T-helper 2 cell treated with Interferon-gamma antibody and Interleukin-4, amounts not matched to agents 5 μg/mL and 100 μg/mL, for 36 hours (primary cell): ENCODE measurements around the gene LCMT1.

ENCODE experiments used
- DNase-seq: peaks from one replicate; pipeline ENCODE4 v3.0.0; 2021; ENCODE audit warnings: low spot score
- H3K27ac Mint-ChIP-seq: one replicate; pipeline ENCODE4 v1.8.0; 2021; ENCODE audit warnings: mild to moderate bottlenecking, mixed read lengths
- H3K27me3 Mint-ChIP-seq: one replicate; pipeline ENCODE4 v1.8.0; 2021; ENCODE audit warnings: low read depth, mixed read lengths
- H3K36me3 Mint-ChIP-seq: one replicate; pipeline ENCODE4 v1.8.0; 2021; ENCODE audit warnings: low read depth, mixed read lengths
- H3K4me1 Mint-ChIP-seq: one replicate; pipeline ENCODE4 v1.8.0; 2021; ENCODE audit warnings: low read depth, mixed read lengths
- H3K4me3 Mint-ChIP-seq: one replicate; pipeline ENCODE4 v1.8.0; 2022; ENCODE audit warnings: mild to moderate bottlenecking, moderate library complexity, mixed read lengths
- H3K9me3 Mint-ChIP-seq: one replicate; pipeline ENCODE4 v1.8.0; 2021; ENCODE audit warnings: mixed read lengths

LCMT1 gene

GRCh38 chr16:25217112-25217511 lies 105.6 kb downstream of the LCMT1 start:
- Mint-ChIP-seq H3K4me1 (no peaks in the 10 kb centered on the region), H3K9me3 (no peaks in the 10 kb centered on the region), H3K36me3 (no peaks in the 10 kb centered on the region), H3K4me3 (no peak overlapping the region), H3K27ac (no peak overlapping the region), H3K27me3 (no peaks in the 10 kb centered on the region)
- no peak for DNase-seq

DNA sequence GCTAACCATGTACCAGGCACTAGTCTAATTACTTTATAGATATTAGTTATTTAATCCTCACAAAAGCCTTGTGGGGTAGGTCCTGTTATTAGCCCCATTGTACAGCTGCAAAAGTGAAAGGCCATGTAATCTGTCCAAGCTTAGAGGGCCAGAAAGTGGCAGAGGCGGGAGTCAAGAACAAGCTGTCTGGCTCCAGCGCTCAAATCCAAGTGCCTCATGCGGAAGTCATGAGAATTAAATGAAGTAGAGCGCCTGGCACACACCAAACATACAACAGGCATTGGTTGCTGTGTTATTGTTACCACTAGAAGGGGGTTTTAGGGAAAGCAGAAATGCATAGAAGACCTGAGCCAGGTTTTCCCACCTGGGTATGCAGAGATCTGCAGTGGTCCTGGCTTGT lies 106.4 kb downstream of the LCMT1 start:
- Mint-ChIP-seq H3K9me3 (no peaks in the 10 kb centered on the region), H3K27ac (no peak overlapping the region), H3K4me3 (no peak overlapping the region), H3K4me1 (no peaks in the 10 kb centered on the region), H3K27me3 (no peaks in the 10 kb centered on the region), H3K36me3 (no peaks in the 10 kb centered on the region)
- no peak for DNase-seq

- Mint-ChIP-seq H3K9me3 (no peaks in the 10 kb centered on the region), H3K36me3 (no peaks in the 10 kb centered on the region), H3K4me3 (no peak overlapping the region), H3K27ac (no peak overlapping the region), H3K4me1 (no peaks in the 10 kb centered on the region), H3K27me3 (no peaks in the 10 kb centered on the region)
- DNase-seq: no peak
Observed at GRCh38 chr16:25219070-25219737, 107.7 kb downstream of the LCMT1 start.

DNA sequence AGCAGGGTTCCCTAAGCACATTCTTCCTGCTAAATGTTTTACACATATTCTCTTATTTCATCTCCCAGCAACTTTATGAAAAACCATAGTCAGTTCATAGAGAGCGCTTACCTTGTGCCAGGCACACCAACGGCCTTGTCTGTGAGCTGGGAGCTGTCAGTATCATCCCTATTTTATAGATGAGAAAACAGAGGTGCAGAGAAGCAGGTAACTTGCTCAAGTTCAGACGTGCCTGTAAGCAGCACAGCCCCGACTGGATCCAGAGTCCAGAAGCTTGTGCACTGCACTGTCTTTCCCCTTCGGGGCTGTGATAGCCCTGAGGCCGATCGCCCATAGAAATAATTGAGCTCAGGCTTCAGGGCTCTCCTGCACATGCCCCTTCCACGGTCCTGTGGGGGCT lies 111.4 kb downstream of the LCMT1 start:
- H3K27me3 Mint-ChIP-seq: no peaks in the 10 kb centered on the region
- peaks cover 4% of the 10 kb centered on the region for H3K4me1 Mint-ChIP-seq
- no peaks in the 10 kb centered on the region for H3K9me3 Mint-ChIP-seq
- no peak overlapping the region for H3K27ac Mint-ChIP-seq
- no peaks in the 10 kb centered on the region for H3K36me3 Mint-ChIP-seq
- H3K4me3 Mint-ChIP-seq: no peak overlapping the region
- no peak for DNase-seq

GRCh38 chr16:25223964-25224363 lies 112.4 kb downstream of the LCMT1 start:
- no peak for DNase-seq
- Mint-ChIP-seq H3K36me3 (no peaks in the 10 kb centered on the region), H3K4me1 (peaks cover 4% of the 10 kb centered on the region), H3K9me3 (no peaks in the 10 kb centered on the region), H3K4me3 (no peak overlapping the region), H3K27ac (no peak overlapping the region), H3K27me3 (no peaks in the 10 kb centered on the region)

DNA sequence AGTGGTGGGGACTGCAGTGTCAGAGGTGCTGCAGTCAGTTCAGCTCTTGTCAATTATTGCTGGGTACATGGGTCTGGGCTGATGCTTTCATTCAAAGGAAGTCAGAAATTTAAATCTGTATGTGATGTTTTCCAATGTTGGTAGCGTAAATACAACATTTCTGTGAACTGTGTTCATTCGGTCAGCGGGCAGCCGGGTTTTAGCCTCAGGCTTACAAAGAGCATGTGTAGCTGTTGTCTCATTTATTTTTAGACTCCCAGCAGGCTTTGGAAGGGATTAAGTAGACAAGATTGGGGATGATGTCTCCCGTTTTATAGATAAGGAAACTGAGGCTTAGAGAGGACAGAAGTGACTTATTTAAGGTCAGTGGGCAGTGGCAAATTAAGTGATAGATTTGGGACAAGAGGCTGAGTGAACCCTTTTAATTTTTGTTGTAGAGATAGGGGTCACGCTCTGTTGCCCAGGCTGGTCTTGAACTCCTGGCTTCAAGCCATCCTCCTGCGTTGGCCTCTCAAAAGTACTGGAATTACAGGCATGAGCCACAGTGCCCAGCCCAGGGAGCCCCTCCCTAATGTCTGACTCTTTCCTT lies 113.3 kb downstream of the LCMT1 start:
- no peak for DNase-seq
- Mint-ChIP-seq H3K36me3 (no peaks in the 10 kb centered on the region), H3K27me3 (no peaks in the 10 kb centered on the region), H3K27ac (no peak overlapping the region), H3K4me3 (no peak overlapping the region), H3K4me1 (peaks cover 4% of the 10 kb centered on the region), H3K9me3 (no peaks in the 10 kb centered on the region)
